ENCODE data around the gene CEP104.

CEP104 gene

DNA sequence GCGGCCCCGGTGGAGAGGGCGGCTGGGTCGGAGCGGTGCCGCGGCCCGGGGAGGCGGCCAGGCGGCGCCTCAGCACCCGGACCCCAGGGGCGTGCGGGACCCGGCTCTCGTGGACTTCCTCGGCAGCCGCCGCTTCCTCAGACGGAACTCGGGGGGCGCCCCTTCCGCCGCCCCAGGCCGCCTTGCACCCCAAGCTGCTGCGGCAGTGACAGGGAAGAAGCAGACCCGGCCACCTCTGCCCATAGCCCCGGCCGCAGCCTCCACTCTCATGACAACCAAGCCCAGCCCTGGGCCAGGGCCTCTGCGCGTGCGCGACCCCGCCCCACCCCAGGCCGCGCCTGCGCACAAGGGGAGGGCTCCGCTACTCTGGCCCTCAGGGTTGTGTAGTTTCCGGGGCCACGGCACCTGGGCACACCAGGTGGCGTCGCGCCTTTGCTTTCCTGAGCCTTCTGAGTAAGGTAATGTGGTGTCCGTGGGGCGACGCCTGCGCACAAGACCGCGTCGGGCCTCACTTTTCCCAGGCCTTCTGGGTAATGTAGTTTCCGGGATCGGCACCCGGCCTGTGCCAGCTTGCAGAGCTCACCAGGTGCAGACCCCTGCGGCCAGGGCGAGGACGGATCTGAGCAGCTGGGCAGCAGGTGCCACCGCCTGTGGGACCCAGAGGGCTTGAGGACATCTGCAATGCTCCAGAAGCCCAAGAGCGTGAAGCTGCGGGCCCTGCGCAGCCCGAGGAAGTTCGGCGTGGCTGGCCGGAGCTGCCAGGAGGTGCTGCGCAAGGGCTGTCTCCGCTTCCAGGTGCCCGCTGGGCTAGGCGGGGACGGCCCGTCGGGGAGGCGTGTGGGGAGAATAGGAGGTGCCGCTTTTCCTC, at the start of gene CEP104, which contains the start of gene DFFB:
Gene CEP104 (minus strand): TSS at position 289 of the 868 bp plus-strand sequence. CDS start 4,804 bp downstream, outside the sequence.
Gene DFFB (plus strand): TSS at position 554 of the 868 bp plus-strand sequence. CDS start 128 bp downstream, at position 682.
- peak; percentile 94 to 96 for DNase-seq (ENCODE audit: low read depth in 2 of 2)

DNA sequence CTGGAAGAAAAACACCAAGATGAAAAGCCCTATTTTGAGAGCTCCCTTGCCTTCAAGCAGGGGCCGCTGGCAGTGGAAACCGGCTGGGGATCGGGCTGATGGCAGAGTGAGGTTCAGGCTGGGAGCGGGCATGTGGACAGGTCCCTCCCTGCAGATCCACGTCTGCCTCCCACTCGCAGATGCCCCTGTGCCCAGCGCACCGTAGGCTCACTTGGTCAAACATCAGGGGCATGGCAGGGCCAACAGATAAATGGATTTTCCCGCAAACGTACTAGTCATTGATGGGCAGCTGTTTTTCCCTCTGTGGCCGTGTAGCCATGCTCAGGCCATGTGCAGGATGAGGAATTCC, 49.6 kb upstream of the CEP104 start:
- DNase-seq (ENCODE audit: low read depth in 2 of 2), result no peak

DNA sequence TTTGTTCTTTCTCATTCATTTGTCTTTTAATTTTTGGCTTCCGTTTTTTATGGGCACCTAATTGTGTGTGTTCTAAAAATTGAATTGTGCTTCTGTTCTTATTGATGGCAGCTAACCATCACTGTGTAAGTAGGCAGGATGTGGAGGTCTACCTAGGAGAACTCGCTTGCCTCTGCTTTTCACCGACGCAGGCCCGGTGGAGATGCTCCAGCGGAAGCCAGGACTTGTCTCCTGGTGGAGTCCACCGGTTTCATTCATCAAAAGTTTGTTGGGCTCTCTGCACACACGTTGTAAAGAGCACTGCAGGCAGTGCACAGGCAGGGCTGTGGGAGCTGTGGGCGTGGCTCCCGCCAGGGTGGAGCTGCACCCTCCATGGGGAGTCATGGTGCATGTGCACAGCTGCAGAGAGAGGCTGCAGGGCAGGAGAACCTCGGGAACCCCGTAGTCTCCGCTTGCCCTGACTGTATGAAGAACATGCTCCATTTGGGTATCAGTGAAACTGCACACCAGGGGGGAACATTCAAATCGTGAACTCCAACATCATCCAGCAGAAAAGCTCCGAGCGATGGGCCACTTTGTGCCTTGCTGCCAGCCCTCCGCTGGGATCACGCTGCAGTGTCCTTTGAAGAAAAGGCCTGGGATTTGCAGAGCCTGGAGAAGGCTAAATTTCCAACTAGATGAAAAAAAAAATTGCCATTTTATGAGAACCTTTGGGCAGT, 49.1 kb upstream of the CEP104 start:
- no peak for DNase-seq (ENCODE audit: low read depth in 2 of 2)

DNA sequence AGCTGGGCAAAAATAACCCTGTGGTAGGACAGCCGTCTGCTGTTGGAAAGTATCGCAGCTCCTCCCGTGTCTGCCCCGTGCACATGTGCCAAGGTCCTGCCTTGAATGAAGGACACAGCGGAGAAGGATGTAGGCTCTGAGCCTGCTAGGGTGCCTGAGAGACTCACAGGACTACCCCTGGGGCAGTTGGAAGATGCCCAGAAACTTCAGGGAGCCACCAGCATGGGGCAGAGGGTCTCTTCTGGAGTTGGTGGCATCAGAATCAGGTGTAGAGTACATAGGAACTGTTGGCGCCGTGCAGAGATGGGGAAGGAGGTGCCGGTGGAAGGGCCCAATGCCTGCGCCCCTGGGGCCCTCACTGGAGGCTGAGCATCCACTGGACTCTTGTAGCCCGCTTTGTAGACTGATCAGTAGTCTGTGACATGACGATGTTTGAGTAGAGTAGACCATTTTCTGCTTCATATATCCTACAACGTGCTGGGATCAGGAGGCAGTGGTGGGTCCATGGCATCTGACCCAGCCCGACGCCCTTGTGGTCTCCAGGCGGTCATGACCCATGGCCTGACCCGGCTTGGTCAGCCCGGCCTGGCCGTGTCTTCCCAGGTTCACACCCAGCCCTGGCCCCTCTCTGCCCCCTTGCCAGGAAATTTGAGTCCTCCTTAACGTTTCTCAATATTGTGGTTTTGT, 48.4 kb upstream of the CEP104 start:
- no peak for DNase-seq (ENCODE audit: low read depth in 2 of 2)

- no peak for DNase-seq (ENCODE audit: low read depth in 2 of 2)
Measured at GRCh38 chr1:3904843-3905185, 47.8 kb upstream of the CEP104 start.

- DNase-seq (ENCODE audit: low read depth in 2 of 2), result no peak
Measured at GRCh38 chr1:3904006-3904842, 47.2 kb upstream of the CEP104 start.

DNA sequence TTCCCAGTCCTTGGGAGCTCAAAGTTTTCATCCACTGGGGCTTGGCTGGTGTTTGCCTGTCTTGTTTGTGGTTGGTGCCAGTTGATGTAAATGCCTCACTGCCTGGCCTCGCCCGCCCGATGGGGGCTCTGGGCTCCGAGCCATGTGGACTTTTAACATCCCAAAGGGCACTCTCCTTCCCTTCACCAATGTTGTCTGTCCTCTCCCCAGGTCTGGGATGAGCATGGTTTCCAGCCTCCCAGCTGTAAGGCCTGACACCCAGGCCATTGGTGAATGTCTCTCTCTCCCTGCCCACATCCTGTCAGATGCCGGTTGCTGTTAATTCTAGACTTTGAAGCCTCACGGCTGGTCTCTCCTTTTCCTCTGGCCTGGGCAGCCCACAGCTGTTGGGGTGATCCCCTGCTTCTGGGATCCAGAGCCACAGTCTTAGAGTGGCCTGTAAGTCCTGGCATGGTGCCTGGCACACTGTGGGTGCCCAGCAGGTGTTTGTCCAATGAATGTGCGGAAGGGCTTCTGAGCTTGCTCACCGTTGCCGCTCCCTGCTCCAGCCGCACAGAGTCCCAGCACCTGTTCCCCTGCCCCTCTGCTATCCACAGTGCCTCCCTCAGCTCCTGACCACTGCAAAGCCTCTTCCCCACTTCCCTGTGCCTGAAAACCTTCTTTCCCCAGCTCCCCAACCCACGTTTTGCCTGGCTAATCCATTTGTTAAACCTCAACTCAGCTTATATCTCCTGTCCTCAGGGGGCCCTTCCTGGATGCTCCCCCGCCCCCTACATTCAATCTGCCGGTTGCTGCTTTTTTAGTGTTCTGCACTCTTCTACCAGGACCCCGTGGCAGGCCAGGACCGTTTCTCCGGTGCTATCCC, 46.4 kb upstream of the CEP104 start:
- DNase-seq (ENCODE audit: low read depth in 2 of 2), result no peak

- DNase-seq (ENCODE audit: low read depth in 2 of 2), result no peak
Measured at GRCh38 chr1:3902571-3903091, 45.6 kb upstream of the CEP104 start.

DNA sequence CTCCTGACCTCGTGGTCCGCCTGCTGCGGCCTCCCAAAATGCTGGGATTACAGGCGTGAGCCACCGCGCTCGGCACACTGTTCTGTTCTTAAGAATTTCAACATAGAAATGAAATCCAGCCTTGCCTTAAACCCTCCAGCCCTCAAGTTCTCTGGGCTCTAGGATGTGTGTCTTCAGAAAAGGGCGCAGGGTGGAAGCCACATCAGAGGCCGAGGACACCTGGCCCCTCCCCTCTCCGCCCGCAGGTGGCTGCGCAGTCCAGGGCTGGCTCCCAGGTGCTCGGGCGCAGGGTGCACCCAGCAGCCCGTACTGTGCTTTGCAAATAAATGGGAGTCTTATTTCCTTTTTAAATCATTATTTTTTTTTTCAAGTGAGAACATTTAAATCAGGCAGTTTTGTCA, 45.1 kb upstream of the CEP104 start:
- DNase-seq (ENCODE audit: low read depth in 2 of 2), result no peak

DNA sequence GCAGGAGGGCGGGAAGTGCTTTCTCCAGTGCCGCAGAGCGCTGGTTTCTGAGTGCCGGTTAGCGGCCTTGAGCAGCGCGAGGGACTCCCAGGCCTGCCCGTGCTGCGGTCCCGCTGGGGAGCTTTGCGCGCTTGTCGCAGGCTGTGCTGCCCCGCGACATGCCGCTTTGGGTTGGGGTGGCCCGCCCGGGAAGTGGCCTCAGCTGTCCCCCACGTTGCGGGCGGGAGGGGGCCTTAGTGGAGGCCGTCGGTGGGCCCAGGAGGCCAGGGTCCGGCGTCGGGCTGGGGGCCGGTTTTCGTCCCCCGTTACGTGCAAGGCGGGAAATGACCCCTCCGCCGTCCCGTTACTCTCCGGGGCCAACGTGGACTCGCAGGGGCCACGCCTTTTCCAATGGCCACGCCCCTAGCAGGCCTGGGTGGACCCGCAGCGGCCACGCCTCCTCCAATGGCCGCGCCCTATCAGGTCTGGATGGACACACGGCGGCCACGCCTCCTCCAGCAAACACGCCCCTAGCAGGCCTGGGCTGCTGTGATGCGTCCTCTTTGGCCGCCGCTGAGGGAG, 44.0 kb upstream of the CEP104 start:
- DNase-seq (ENCODE audit: low read depth in 2 of 2), result peak; percentile 63 to 76

DNA sequence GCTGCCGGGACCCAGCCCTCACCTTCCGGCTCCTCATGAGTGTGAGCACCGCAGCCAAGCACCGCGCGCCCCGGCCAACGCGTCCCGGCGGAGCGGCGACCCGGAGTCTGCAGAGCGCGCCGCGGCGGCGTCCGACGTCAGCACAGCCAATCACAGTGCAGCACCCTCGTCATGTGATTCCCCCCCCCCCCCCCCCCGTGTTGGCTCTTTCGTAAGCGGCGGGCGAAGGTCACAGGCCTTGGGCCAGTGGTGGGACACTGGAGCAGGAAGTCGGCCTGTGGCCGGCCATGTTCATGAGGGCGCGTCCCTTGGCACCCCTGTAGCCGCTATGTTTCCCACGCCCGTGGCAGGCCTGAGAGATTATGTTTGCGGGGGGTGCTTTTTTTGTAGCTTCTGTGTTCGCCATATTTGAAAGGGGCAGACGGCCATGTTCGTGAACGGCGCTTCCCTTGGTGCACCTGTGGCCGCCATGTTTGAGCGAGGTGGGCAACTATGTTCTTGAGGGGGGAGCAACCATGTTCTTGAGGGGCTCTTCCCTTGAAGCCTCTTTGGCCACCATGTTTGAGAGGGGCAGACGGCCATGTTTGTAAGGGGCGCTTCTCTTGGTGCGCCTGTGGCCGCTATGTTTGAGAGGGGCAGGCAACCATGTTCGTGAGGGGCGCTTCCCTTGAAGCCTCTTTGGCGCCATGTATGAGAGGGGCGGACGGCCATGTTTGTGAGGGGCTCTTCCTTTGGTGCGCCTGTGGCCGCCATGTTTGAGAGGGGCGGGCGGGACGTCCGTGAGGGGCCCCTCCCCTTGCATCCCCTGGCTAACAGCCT, 43.3 kb upstream of the CEP104 start, which contains the start of gene C1orf174:
Gene C1orf174 (minus strand): TSS at position 123 of the 819 bp plus-strand sequence. CDS start 86 bp downstream, at position 37.
- DNase-seq (ENCODE audit: low read depth in 2 of 2), result peak; percentile 93 to 96

- peak in 1 of 2 donors; percentile 16 for DNase-seq (ENCODE audit: low read depth in 2 of 2)
Measured at GRCh38 chr1:3899754-3900149, 42.7 kb upstream of the CEP104 start.

- DNase-seq (ENCODE audit: low read depth in 2 of 2), result no peak
Measured at GRCh38 chr1:3898994-3899753, 42.2 kb upstream of the CEP104 start.

DNA sequence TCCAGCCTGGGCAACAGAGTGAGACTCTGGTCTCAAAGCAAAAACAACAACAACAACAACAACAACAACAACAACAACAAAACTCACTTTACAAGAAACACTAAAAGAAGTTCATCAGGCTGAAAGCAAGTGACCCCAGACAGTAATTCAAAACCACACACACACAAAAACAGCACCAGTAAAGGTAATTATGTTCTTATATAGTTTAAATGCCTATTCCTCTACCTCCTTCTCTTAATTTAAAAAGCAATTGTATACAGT, 41.4 kb upstream of the CEP104 start:
- DNase-seq (ENCODE audit: low read depth in 2 of 2), result no peak

- DNase-seq (ENCODE audit: low read depth in 2 of 2), result no peak
Measured at GRCh38 chr1:3896396-3897000, 39.5 kb upstream of the CEP104 start.

- no peak for DNase-seq (ENCODE audit: low read depth in 2 of 2)
Measured at GRCh38 chr1:3895951-3896325, 38.9 kb upstream of the CEP104 start.

DNA sequence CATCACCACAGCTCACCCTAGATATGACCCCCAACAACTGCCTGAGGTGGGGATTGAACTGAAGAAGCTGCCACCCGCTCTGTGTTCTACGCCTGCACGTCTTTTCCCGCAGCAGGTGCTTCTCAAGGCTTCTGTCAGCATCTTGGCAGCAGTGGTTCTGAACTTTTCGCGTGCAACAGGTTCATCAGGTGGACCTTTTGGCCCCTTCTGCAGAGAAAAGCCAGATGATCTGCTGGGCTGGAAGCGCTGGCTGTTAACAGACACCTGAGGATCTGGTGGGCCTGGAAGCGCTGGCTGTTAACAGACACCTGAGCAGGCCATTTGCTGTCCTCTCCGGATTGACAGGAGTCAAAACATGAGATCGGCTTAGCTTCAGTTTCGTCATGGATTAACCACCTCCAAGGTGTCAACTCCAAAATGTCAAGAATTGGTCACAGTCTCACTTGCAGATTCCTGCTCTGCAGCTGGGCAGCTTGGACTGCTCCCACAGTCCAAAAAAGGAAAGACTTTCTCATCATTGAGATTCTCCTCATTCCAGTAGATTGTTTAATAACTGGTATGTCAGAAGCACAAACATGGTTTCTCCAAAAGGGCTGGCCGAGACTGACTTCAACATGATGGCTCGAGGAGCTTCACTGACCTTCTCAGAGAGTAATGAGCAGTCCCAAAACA, 38.4 kb upstream of the CEP104 start:
- no peak for DNase-seq (ENCODE audit: low read depth in 2 of 2)

Data from stimulated activated CD8-positive, alpha-beta memory T cell treated with anti-CD3 and anti-CD28 coated beads, Interleukin-7, amount 100 ng/mL, for 4 hours (primary cell).